Fibroblast of pulmonary artery (primary cell): Measurements from ENCODE around the gene ALOX12.
A peak's percentile ranks its signal among the peaks of the same experiment; 100 is the strongest.

Experiments used
- DNase-seq: peaks from one replicate; pipeline ENCODE4 v3.0.0-alpha.2; 2010; ENCODE audit warnings: low read depth
- H3K4me3 ChIP-seq: replicated peaks from 2 replicates; pipeline ENCODE4 v1.5.1; 2011; ENCODE audit warnings: low read depth, mild to moderate bottlenecking, control low read depth, low read length, moderate library complexity
- CTCF ChIP-seq: IDR thresholded peaks from 2 replicates; pipeline ENCODE4 v1.5.1; 2011; ENCODE audit warnings: mild to moderate bottlenecking, control low read depth, low read length, inconsistent platforms; ENCODE audit errors: missing control alignments

Gene ALOX12

GRCh38 chr17:7023576-7024401, 27.9 kb downstream of the ALOX12 start:
- no peak for TF ChIP-seq CTCF
- peak overlapping the region; percentile 39 for H3K4me3 ChIP-seq
- peak; percentile 92 for DNase-seq

- no peak for DNase-seq
- H3K4me3 ChIP-seq: no peak overlapping the region
- TF ChIP-seq CTCF: no peak
Measured at GRCh38 chr17:7024402-7024785, 28.5 kb downstream of the ALOX12 start.

- H3K4me3 ChIP-seq: no peak overlapping the region
- DNase-seq: no peak
Measured at GRCh38 chr17:7025245-7025644, 29.4 kb downstream of the ALOX12 start.

GRCh38 chr17:7026471-7027115, 30.7 kb downstream of the ALOX12 start:
- DNase-seq: no peak
- no peak overlapping the region for H3K4me3 ChIP-seq
- no peak for TF ChIP-seq CTCF

More at GRCh38 chr17:7025245-7025644, 29.4 kb downstream of the ALOX12 start:
- no peak for TF ChIP-seq CTCF

- no peak for TF ChIP-seq CTCF
- DNase-seq: no peak
- H3K4me3 ChIP-seq: no peak overlapping the region
Measured at GRCh38 chr17:7027335-7027734, 31.5 kb downstream of the ALOX12 start.

- no peak overlapping the region for H3K4me3 ChIP-seq
- no peak for DNase-seq
- TF ChIP-seq CTCF: no peak
Measured at GRCh38 chr17:7029096-7029495, 33.2 kb downstream of the ALOX12 start.
